ENCODE measurements around the gene MOXD1.
A peak's percentile ranks its signal among the peaks of the same experiment; 100 is the strongest.
"Not testable (repeated sequence)": the region's sequence is repeated elsewhere in the genome, so short reads cannot be mapped to it uniquely, and the experiment has no call there.

Gene MOXD1

GRCh38 chr6:132354517-132355167, 46.6 kb downstream of the MOXD1 start:
- peak; percentile 7 to 26 for DNase-seq (ENCODE audit: low read depth in 2 of 2)

GRCh38 chr6:132351986-132352385, 49.3 kb downstream of the MOXD1 start:
- not testable (repeated sequence) for DNase-seq (ENCODE audit: low read depth in 2 of 2)

- DNase-seq (ENCODE audit: low read depth in 2 of 2) = no peak
Measured at GRCh38 chr6:132348231-132348630, 53.0 kb downstream of the MOXD1 start.

GRCh38 chr6:132344811-132345210, 56.5 kb downstream of the MOXD1 start:
- DNase-seq (ENCODE audit: low read depth in 2 of 2) = no peak

GRCh38 chr6:132341646-132342045, 59.6 kb downstream of the MOXD1 start:
- no peak for DNase-seq (ENCODE audit: low read depth in 2 of 2)

- no peak for DNase-seq (ENCODE audit: low read depth in 2 of 2)
Measured at GRCh38 chr6:132334521-132334885, 66.8 kb downstream of the MOXD1 start.

GRCh38 chr6:132333639-132334520, 67.4 kb downstream of the MOXD1 start:
- no peak for DNase-seq (ENCODE audit: low read depth in 2 of 2)

GRCh38 chr6:132330759-132331158, 70.5 kb downstream of the MOXD1 start:
- no peak for DNase-seq (ENCODE audit: low read depth in 2 of 2)

- no peak for DNase-seq (ENCODE audit: low read depth in 2 of 2)
Measured at GRCh38 chr6:132322398-132322797, 78.9 kb downstream of the MOXD1 start.

- DNase-seq (ENCODE audit: low read depth in 2 of 2) = no peak
Measured at GRCh38 chr6:132320007-132320406, 81.3 kb downstream of the MOXD1 start.

GRCh38 chr6:132316970-132317369, 84.3 kb downstream of the MOXD1 start:
- DNase-seq (ENCODE audit: low read depth in 2 of 2) = no peak

- DNase-seq (ENCODE audit: low read depth in 2 of 2) = no peak
Measured at GRCh38 chr6:132314432-132314831, 86.8 kb downstream of the MOXD1 start.

GRCh38 chr6:132310921-132311320, 90.4 kb downstream of the MOXD1 start:
- no peak for DNase-seq (ENCODE audit: low read depth in 2 of 2)

GRCh38 chr6:132310151-132310550, 91.1 kb downstream of the MOXD1 start:
- not testable (repeated sequence) for DNase-seq (ENCODE audit: low read depth in 2 of 2)

- no peak for DNase-seq (ENCODE audit: low read depth in 2 of 2)
Measured at GRCh38 chr6:132304891-132305305, 96.4 kb downstream of the MOXD1 start.

GRCh38 chr6:132300323-132300949, 100.8 kb downstream of the MOXD1 start:
- no peak for DNase-seq (ENCODE audit: low read depth in 2 of 2)

- DNase-seq (ENCODE audit: low read depth in 2 of 2) = no peak
Measured at GRCh38 chr6:132298344-132298949, 102.8 kb downstream of the MOXD1 start.

- DNase-seq (ENCODE audit: low read depth in 2 of 2) = no peak
Measured at GRCh38 chr6:132289756-132290155, 111.5 kb downstream of the MOXD1 start.

- DNase-seq (ENCODE audit: low read depth in 2 of 2) = no peak
Measured at GRCh38 chr6:132287101-132287500, 114.2 kb downstream of the MOXD1 start.

GRCh38 chr6:132286298-132287019, 114.8 kb downstream of the MOXD1 start:
- no peak for DNase-seq (ENCODE audit: low read depth in 2 of 2)

- DNase-seq (ENCODE audit: low read depth in 2 of 2) = no peak
Measured at GRCh38 chr6:132285004-132285780, 116.1 kb downstream of the MOXD1 start.

All from stimulated activated CD8-positive, alpha-beta memory T cell treated with anti-CD3 and anti-CD28 coated beads, Interleukin-2, amount 100 ng/mL, for 1 hour (primary cell).